ENCODE data around the gene ANKRD33B. TPM values are rescaled to one million over a fixed set of nuclear protein-coding genes. Genes with fewer than 3 reads are reported as not detected.

ANKRD33B gene
- total RNA-seq, 6 donors from 2014 or later = 3.1 to 10.5 (median 7.9) TPM

DNA sequence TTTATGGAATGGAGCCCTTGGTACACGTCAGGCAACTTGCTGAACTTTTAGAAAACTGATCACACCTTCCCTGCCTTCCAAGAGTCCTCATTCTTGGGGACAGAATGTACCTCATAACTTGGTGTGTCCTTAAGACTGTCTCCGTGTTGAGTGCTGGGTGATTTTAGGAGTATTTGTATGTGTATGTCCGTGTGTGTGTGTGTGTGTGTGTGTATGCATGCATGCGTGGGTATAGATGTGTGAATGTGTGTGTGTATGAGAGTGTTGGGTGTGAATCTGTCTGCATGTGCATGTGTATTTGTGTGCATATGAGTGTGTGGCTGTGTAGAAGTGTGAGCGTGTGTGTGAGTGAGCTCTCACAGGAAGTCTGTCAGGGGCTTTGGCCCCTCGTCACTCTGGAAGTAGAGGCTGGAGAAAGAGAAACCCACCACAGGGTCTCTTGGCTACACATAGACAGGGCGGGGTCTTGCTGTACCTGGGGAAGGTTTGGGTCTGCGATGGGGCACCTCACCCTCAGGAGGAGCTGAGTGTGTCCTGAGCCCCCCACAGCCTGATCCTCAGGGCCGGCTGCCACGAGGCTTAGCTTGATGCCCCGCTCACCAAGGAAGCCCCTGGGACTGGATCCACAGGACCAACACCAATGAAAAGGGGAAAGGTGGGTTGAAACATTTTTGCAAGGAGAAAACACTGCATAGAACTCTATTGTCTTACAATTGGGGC, 33.1 kb upstream of the ANKRD33B start:
- Histone ChIP-seq H3K4me3 (no peak overlapping the region), H3K36me3 (no peaks in the 10 kb centered on the region), H3K4me1 (peaks cover 0 to 4% (median 0%) of the 10 kb centered on the region in 4 donors), H3K27me3 (no peaks in the 10 kb centered on the region), H3K27ac (no peak overlapping the region), H3K9me3 (no peaks in the 10 kb centered on the region)
- ATAC-seq (ENCODE audit: low FRiP score in 2 of 2) (peak in 1 of 2 donors; percentile 34), DNase-seq (no peak)
- TF ChIP-seq EP300 (IDR thresholded peaks at IDR 0.05) = no peak
- TF ChIP-seq, protein P1, sequence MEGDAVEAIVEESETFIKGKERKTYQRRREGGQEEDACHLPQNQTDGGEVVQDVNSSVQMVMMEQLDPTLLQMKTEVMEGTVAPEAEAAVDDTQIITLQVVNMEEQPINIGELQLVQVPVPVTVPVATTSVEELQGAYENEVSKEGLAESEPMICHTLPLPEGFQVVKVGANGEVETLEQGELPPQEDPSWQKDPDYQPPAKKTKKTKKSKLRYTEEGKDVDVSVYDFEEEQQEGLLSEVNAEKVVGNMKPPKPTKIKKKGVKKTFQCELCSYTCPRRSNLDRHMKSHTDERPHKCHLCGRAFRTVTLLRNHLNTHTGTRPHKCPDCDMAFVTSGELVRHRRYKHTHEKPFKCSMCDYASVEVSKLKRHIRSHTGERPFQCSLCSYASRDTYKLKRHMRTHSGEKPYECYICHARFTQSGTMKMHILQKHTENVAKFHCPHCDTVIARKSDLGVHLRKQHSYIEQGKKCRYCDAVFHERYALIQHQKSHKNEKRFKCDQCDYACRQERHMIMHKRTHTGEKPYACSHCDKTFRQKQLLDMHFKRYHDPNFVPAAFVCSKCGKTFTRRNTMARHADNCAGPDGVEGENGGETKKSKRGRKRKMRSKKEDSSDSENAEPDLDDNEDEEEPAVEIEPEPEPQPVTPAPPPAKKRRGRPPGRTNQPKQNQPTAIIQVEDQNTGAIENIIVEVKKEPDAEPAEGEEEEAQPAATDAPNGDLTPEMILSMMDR (IDR thresholded peaks at IDR 0.05) = no peak
- no peak for TF ChIP-seq POLR2AphosphoS5 (IDR thresholded peaks at IDR 0.05)
- no peak for TF ChIP-seq POLR2A (IDR thresholded peaks at IDR 0.05)
- WGBS, 2 donors = 82 to 88% methylated on average over 11 of the region's 11 CpGs

DNA sequence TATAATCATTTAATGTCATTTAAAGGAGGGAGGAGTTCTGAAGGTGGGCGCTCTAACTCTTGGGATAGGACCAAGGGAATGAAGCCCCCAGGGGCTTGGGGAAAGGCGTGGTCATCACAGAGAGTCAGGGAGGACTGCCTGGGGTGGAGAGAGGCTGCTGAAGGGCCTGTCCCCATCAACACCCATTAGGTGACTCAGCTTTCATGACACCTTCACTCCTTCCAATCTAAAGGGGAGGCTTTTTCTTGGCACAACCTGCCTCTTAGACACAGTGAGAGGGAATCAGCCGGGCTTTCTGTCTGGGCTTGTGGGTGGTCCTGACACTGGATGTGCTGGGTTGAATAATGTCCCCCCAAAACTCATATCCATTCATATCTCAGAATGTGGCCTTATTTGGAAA, 31.4 kb upstream of the ANKRD33B start:
- no peak overlapping the region for H3K27ac ChIP-seq
- H3K4me3 ChIP-seq = no peak overlapping the region
- 85 to 95% methylated on average over 3 of the region's 3 CpGs for WGBS, 2 donors
- H3K4me1 ChIP-seq = peaks cover 0 to 15% (median 7%) of the 10 kb centered on the region in 4 donors
- no peak for TF ChIP-seq POLR2A (IDR thresholded peaks at IDR 0.05)
- no peak for TF ChIP-seq POLR2AphosphoS5 (IDR thresholded peaks at IDR 0.05)
- no peak for TF ChIP-seq EP300 (IDR thresholded peaks at IDR 0.05)
- TF ChIP-seq, protein P1 (IDR thresholded peaks at IDR 0.05) = no peak
- no peaks in the 10 kb centered on the region for H3K27me3 ChIP-seq
- H3K36me3 ChIP-seq = no peaks in the 10 kb centered on the region
- ATAC-seq (ENCODE audit: low FRiP score in 2 of 2) (no peak), DNase-seq (no peak)
- H3K9me3 ChIP-seq = no peaks in the 10 kb centered on the region

DNA sequence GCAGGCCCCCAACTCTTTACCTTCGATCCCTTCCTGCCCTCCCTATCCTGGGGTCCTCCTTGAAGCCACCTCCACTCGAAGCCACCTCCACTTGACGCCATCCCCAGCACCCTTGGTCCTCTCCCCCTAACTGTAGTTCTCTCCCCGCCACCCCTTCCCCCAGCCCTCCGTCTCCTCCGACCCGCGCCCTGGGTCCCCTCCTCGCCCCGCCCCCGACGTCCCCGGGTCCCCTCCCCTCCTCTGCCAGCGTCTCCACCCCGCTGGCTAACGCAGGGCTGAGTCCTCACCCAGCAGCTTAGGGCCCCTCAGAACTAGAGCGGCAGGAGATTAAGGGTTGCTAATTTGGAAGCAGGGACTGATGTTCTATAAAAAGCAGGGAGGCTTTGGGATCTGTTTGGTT, 30.6 kb upstream of the ANKRD33B start:
- ATAC-seq (ENCODE audit: low FRiP score in 2 of 2) (no peak), DNase-seq (peak in 1 of 2 donors; percentile 64)
- no peaks in the 10 kb centered on the region for H3K9me3 ChIP-seq
- H3K27ac ChIP-seq = no peak overlapping the region
- H3K36me3 ChIP-seq = no peaks in the 10 kb centered on the region
- 15 to 21% methylated on average over 7 to 17 of the region's 17 CpGs for WGBS, 2 donors
- no peaks in the 10 kb centered on the region for H3K27me3 ChIP-seq
- no peak overlapping the region for H3K4me3 ChIP-seq
- TF ChIP-seq POLR2A (IDR thresholded peaks at IDR 0.05) = no peak
- TF ChIP-seq, protein P1 (IDR thresholded peaks at IDR 0.05) = no peak
- TF ChIP-seq EP300 (IDR thresholded peaks at IDR 0.05) = no peak
- no peak for TF ChIP-seq POLR2AphosphoS5 (IDR thresholded peaks at IDR 0.05)
- peaks cover 0 to 21% (median 9%) of the 10 kb centered on the region in 4 donors for H3K4me1 ChIP-seq

DNA sequence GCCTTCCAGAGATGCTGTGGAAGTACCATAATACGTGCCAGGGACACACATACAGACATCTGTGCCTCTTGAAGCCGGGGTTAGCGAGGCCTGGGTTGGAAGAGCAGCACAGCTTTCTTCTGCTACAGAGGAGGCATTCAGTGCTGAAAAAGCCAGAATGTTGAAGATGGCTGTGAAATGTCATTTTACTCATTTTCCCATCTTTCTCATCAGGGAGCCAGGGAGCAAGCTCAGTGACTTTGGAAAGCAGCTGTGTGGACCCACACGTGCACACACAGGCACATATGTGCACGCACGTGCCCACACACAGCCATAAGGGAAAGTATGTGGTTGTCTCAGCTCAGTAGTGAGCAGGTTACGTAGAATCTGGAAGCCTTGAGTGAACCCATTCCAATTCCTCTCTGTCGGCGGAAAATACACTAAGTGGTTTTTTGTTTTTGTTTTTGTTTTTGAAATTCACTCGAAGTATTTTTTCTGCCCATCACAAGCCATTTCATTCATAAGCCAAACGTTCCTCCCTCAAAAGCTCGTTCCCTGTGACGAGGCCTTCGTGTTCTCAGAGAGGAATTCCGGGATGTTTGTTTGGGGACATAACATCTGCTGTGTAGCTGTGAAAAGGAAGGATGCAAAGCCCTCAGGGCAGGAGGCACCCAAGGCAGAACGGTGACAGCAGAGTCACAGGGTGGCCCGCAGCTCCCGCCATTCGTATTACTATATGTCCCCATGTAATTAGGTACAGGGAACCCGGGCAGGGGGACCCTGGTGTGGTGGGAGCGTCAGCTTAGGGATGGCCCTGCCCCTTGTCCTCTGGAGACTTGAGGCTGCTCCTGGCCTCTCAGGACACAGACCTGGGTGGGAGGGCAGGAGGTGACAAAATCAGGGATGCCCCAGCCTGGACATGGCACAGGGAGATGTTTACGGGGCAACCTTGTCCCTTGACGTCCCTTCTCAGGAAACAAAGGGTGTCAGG, 29.0 kb upstream of the ANKRD33B start:
- ATAC-seq (ENCODE audit: low FRiP score in 2 of 2) = no peak
- Histone ChIP-seq H3K27me3 (no peaks in the 10 kb centered on the region), H3K36me3 (no peaks in the 10 kb centered on the region), H3K4me1 (peaks cover 6 to 33% (median 9%) of the 10 kb centered on the region in 4 donors), H3K9me3 (no peaks in the 10 kb centered on the region), H3K27ac (no peak overlapping the region), H3K4me3 (no peak overlapping the region)
- 81 to 83% methylated on average over 20 to 23 of the region's 23 CpGs for WGBS, 2 donors
- no peak for DNase-seq
- no peak for TF ChIP-seq EP300 (IDR thresholded peaks at IDR 0.05)
- no peak for TF ChIP-seq POLR2AphosphoS5 (IDR thresholded peaks at IDR 0.05)
- TF ChIP-seq, protein P1 (IDR thresholded peaks at IDR 0.05) = no peak
- no peak for TF ChIP-seq POLR2A (IDR thresholded peaks at IDR 0.05)

Measured in upper lobe of left lung (tissue), 6 donors.